NCI-H1417 (cell line): ENCODE results near the gene FANCB.

ENCODE experiments used
- DNase-seq, 3 experiments: peaks; one replicate each; lab custom pipeline; 2025; lab: John Stamatoyannopoulos, UW

The FANCB gene

DNA sequence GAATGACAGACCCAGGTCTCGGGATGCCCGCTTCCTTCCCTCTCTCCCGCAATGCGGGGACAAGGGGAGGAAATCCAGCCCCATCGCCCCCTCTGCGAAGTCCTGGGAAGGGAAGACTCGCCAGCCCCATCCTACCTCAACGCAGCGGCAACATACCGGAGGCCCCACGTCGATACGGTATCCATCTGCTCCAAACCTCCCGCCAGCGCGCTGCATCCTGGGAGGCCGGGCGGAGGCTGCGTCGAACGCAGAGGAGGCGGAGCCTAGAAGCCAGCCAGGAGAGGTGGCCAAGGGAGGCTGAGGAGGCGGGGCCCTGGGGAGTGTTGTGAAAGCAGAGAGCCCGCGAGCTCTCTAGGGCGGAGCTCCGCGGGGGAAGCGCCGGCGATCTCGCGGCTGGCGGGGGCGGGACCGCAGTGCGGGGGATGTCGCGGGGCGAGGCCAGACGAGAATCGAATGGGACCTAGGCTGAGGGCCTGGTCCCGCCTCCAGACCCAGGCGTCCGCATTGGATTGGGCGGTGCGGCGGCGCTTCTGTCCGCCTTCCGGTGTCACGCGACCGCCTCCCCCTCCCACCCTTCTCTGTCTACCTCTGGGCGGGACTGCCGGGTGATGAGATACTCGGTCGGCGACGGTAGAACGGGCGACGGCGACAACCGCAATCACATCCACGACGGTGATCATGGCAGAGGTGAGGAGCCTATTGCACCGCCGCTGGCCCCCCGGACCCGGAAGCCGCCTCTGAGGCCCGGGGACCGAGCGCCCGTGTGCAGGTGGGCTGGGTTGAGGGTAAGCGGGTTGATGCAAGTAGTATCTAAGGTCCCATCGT lies at the start of gene FANCB, which contains the start of gene MOSPD2:
Gene FANCB, minus strand, starts transcription at position 219 of the 825 bp plus-strand sequence. CDS start 7,559 bp downstream, outside the sequence.
Gene MOSPD2, plus strand, starts transcription at position 571 of the 825 bp plus-strand sequence. Its CDS starts 108 bp downstream, at position 679.
- peak; percentile 98 to 99 (median 99) for DNase-seq

GRCh38 chrX:14922437-14922836 lies 49.6 kb upstream of the FANCB start:
- no peak for DNase-seq

DNA sequence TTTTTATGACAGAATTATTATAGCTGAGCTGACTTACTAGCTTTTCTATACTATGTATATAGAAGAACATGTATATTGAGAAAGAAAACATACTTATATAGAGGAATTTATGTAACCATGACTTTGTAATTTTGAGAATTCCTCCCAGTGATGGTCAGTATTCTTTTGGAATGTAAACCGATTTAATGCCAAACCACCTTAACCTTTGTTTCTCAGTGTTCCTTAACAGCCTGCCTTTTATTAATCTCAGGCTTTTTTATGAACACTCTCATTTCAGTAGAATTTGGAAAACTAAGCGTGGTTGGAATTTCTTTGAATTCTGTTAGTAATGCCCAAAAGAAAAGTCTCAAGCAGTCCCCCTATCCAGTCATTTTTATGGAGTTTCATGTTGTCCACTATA lies 47.3 kb upstream of the FANCB start:
- no peak for DNase-seq

- no peak for DNase-seq
These were observed 46.5 kb upstream of the FANCB start for GRCh38 chrX:14919407-14919806.

DNA sequence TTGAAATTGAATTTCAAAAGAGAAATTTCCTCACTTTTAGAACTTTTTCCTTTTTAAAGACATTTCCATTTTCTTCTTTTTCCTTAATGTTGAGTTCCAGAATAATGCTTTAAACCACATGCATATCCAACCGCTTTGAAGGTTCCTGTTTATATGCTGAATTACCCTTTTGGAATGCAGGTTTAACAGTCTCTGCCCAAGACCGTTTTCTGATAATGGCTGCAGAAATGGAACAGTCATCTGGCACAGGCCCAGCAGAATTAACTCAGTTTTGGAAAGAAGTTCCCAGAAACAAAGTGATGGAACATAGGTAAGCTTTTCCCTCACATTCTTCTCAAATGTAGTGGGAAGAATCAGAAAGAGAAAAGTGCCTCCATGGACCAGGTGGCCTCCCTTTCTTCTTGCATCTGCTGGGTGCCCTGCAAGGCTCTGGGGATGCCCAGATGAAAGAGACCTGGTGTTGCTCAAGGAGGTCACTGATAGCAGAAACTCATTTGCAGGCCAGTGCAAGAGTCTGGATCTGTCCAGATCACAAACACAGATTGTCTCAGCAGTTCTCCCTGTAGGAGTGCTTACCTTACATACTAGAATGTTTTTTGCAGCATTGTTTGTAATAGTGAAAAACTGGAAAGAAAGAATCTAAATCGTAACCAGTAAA lies 43.3 kb upstream of the FANCB start:
- DNase-seq = no peak

DNA sequence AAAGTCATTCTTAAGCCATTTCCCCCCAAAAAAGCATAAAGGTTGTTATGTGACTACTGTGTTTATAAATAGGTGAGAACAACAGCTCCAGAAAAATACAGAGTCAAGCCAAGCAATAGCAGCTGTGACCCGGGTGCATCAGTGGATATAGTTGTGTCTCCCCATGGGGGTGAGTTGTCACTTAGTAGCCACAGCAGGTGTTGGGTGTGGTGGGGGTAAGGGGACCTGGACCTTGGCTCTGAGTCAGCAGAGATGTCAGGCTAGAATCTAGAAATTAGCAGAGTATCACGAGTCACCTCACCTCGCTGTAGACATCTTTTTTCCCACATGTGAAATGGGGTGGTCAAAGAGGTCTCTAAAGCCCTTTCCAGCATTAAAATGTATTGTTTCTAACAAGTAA lies 42.7 kb upstream of the FANCB start:
- DNase-seq = no peak

DNA sequence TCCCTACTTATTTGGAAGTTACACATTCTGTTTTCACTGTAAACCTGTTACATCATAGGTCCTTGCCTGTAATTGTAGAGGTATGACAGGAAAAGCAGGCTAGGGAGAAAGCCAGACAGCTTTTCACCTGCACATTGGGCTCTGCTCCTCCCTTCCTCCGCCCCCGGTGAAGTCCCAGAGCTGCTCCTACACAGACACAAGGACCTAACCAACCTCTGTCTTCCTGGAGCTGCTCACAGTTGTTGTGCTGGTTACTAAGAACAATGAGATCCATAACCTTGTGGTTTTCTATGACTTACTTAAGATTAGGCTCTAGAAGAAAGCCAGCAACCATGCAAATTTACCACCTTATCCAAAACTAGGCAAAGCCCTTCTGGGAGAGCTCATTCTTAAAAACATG lies 40.4 kb upstream of the FANCB start:
- DNase-seq = no peak

- no peak for DNase-seq
These were observed 31.0 kb upstream of the FANCB start for GRCh38 chrX:14903891-14904290.

DNA sequence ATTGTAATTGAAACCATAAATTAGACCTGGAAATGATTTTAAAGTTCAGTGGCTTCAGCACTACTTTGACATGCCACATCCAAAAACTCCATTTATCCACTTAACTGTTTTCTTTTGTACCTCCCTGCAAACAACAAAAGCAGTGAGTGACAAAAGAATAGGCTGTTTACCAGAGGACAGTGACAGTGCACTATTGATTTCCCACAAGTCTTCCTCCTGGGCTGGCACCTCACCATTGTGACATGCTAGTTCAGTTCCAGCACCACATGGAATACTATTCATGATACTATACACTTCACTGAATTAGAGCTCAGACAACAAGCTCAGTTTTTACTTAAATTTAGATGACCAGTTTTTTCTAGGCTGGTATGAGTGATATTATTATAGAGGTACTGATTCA lies 29.7 kb upstream of the FANCB start:
- peak in 1 of 3 experiments; percentile 30 for DNase-seq

DNA sequence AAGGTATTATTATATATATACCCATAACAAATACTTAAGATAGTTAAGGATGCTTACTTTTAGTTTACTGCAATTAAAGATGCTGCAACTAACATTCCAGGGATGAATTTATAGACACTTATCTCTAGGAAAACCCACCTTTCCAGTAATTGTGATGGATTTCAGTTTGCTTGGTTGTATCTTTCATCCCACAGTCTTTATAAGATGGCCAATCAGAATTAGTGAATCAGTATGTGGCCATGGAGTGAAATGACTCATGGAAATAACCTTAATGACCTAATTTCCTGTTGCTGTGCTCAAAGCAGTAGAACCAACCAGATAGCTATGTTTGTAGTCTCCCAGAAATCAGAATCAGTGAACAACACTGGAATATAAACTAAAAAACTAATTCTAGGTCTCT lies 26.7 kb upstream of the FANCB start:
- peak in 1 of 3 experiments; percentile 42 for DNase-seq

DNA sequence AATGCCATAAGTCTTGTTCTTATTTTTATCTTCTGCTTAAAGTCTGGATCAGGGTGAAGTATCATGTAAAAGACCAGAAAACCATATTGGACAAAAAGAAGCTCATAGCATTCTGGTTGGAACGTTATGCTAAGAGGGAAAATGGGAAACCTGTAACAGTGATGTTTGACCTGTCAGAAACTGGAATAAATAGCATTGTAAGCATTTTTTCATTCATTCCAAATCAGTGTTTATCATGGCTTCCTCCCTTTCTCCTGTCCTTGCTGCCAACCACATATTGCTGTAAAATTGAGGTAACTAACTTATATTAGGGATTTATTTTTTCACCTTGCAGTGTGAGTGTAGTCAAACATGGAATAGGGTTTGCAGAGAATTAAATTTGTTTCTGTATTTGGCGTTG lies 24.2 kb upstream of the FANCB start:
- DNase-seq = no peak

- no peak for DNase-seq
These were observed 23.4 kb upstream of the FANCB start for GRCh38 chrX:14896273-14896672.

- no peak for DNase-seq
These were observed 13.4 kb upstream of the FANCB start for GRCh38 chrX:14886252-14886651.

GRCh38 chrX:14884714-14885113 lies 11.8 kb upstream of the FANCB start:
- no peak for DNase-seq

- no peak for DNase-seq
These were observed 11.0 kb upstream of the FANCB start for GRCh38 chrX:14883826-14884225.

DNA sequence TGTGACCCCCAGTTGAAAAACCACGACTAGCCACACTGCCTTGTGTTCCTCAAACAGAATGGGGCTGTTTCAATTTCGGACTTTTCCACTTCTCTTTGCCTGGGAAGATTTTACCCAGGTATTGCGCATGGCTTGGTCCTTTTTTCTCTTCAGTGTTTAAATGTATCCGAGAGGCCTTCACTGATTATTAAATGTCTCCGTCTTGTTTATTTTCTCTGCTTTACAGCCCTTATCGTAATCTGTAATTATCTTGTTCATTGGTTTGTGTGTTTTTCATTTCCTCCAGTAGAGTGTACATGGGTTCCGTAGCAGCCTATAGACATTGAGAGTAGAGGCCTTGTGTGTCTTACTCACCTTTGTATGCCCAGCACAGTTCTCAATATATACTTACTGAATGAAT lies 2.8 kb upstream of the FANCB start:
- DNase-seq = peak in 2 of 3 experiments; percentile 24 to 76

- no peak for DNase-seq
These were observed 794 bp upstream of the FANCB start for GRCh38 chrX:14873676-14874049.

DNA sequence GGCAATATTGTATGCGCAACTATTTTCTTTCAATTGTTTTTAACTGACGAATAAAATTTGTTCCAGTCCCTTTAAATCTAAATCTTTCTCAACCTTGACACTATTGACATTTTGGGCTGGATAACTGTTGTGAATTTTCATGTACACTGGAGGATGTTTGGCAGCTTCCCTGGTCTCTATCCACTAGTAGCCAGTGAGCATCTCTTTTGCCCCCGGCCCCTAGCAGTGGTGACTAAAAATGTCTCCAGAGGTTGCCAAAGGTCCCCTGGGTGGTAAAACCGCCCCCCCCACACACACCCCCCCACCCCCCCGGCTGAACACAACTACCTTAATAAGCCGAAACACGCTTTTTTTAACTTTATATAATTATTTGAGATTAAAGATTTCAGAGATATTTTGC lies 514 bp downstream of the FANCB start:
- peak in 2 of 3 experiments; percentile 30 to 59 for DNase-seq

GRCh38 chrX:14871767-14872166 lies 1.1 kb downstream of the FANCB start:
- no peak for DNase-seq

DNA sequence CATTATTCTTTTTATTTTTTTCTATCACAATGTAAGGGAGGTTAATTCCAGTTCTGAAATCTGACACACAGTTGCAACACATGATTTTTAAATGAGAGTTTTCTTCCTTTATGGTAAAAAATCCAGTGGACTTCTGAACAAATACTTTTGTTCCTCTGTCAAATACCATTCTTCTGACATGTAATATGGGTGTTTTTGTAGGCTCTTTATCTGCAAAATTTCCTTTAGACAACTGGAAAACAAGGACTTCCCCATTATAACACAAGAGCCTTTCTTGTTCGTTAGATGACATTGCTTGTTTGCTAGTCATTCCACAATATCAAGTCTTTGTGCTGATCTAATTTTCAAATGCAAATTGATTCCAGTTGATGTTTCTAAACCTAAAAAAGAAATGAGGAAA lies 7.7 kb downstream of the FANCB start:
- DNase-seq = no peak

- DNase-seq = no peak
These were observed 8.2 kb downstream of the FANCB start for GRCh38 chrX:14864631-14865030.

GRCh38 chrX:14851526-14851925 lies 21.3 kb downstream of the FANCB start:
- no peak for DNase-seq

DNA sequence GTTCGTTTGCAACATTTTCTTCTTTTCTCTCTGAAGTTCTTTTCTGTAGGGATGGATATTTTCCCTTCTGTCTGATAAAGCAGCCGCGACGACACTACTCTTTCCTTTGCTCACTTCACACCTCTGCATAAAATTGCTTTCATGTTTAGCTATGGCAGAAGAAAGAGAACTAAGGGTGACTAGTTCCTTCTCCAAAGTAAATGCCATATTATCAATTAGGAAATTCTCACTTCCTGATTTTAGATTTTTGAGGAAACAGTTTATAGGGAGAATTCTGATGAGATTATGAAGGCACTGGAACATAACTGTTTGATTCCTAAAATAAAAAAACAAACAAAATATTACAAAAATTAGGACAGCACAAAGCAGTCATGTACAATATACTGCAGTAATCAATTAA lies 29.2 kb downstream of the FANCB start:
- no peak for DNase-seq
